Retinal pigment epithelial cell (primary cell): ENCODE results near the gene FLG2.

Source experiments
- DNase-seq: peaks from one replicate; pipeline ENCODE4 v3.0.0-alpha.2; 2010; ENCODE audit warnings: low read depth
- H3K4me3 ChIP-seq: 2 replicates; pipeline ENCODE4 v1.5.1; 2011; ENCODE audit warnings: mild to moderate bottlenecking, low read length, control low read depth, moderate library complexity
- TF ChIP-seq, protein P1 (sequence below): conservative IDR thresholded peaks from 2 replicates; pipeline ENCODE4 v1.5.1; 2011; ENCODE audit warnings: low read depth, low read length, control low read depth, inconsistent platforms

Gene FLG2

DNA sequence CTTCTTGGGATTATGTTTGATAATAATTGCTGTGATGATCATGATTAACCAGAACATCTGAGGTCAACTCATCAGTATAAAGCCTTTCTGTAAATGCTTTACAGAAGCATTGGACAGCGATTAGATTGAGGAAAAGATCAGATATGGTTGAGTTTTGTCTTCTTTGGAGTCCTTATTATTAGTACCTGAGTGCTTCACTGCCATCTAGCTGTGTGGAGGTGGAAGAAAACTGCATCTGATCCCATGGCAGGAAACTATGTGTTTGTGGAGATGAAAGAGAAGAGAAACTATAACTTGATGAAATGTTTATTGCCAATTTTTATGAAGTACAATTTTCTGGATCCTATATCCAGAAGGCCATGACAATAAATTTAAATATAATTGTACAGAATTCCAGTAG is 11.4 kb downstream of the FLG2 start:
- TF ChIP-seq, protein P1, sequence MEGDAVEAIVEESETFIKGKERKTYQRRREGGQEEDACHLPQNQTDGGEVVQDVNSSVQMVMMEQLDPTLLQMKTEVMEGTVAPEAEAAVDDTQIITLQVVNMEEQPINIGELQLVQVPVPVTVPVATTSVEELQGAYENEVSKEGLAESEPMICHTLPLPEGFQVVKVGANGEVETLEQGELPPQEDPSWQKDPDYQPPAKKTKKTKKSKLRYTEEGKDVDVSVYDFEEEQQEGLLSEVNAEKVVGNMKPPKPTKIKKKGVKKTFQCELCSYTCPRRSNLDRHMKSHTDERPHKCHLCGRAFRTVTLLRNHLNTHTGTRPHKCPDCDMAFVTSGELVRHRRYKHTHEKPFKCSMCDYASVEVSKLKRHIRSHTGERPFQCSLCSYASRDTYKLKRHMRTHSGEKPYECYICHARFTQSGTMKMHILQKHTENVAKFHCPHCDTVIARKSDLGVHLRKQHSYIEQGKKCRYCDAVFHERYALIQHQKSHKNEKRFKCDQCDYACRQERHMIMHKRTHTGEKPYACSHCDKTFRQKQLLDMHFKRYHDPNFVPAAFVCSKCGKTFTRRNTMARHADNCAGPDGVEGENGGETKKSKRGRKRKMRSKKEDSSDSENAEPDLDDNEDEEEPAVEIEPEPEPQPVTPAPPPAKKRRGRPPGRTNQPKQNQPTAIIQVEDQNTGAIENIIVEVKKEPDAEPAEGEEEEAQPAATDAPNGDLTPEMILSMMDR: no peak

GRCh38 chr1:152347116-152347728 is 12.6 kb downstream of the FLG2 start:
- TF ChIP-seq, protein P1: peak; percentile 92
- DNase-seq: no peak
- H3K4me3 ChIP-seq: no peak overlapping the region

More for the DNA sequence above, 11.4 kb downstream of the FLG2 start:
- H3K4me3 ChIP-seq: no peak overlapping the region
- DNase-seq: no peak

GRCh38 chr1:152344438-152344837 is 15.4 kb downstream of the FLG2 start:
- TF ChIP-seq, protein P1: no peak
- H3K4me3 ChIP-seq: no peak overlapping the region
- DNase-seq: no peak

DNA sequence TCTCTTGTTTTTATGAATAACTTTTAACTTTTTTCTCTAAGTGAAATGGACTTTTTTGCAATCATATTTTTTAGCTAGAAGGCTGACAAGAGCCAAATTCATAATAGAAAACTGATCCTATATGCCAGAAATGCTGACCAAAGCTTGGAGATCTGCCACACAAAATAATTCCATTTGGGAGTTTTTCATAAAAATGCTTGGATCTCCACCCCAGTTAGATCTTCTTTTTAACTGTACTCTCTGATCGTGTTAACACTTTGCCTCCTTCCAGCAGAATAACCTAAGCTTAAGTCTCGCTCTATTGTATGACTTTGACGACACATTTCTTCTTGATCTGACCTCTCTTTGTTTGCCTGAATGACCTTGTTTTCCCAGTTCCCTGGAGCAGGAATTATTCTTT is 16.8 kb downstream of the FLG2 start:
- TF ChIP-seq, protein P1: no peak
- DNase-seq: no peak
- H3K4me3 ChIP-seq: no peak overlapping the region

DNA sequence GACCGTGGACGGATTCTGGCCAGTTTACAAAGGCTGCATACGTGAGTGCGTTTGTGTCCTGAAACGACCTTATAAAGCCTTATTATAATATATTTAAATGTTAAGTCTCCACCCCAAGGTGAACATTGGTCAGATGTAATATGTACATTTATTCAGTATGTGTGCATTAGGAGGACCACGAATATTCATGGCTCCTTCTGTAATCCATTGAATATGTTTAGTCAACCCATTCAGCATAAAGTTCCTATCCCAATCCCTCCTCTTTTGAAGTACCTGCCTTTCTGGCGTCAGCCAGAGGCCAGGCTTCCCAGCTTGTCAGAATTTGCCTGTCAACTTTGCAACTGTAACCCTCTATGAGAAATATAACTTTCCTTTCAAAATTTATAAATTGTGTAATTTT is 24.4 kb downstream of the FLG2 start:
- H3K4me3 ChIP-seq: no peak overlapping the region
- DNase-seq: no peak
- TF ChIP-seq, protein P1: no peak

DNA sequence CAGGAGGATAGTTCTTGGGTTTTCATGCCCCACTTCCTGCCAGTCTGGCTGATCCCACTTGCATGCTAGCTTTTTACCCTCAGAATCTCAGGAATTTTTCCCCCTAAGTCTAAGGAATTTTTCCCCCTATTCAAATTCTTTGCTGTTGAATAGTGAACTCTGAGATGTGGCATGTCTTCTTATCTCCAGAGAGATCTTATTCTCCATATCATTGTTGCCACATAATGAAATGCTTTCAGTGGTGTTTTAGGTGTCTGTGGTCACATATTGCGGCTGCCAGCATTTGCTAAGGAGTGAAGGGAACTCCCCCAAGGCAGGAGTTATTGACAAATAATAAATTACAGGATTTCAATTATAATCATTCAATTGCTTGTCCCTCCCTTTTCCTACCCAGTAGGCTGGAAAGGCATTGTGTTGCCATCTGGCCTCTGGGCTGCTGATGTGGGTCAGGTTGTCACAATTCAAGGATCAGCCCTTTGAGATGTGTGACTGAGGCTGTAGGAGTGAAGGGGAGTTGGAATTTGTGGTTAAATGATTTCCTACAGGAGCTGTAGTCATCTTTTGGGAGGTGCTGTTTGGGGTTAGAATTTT is 30.9 kb downstream of the FLG2 start:
- no peak overlapping the region for H3K4me3 ChIP-seq
- DNase-seq: peak; percentile 7
- TF ChIP-seq, protein P1: no peak

- TF ChIP-seq, protein P1: no peak
- no peak for DNase-seq
Measured at GRCh38 chr1:152325111-152325510, 34.7 kb downstream of the FLG2 start, which contains the start of gene FLG. TSS of gene FLG (minus strand) at chr1:152325239. CDS start at chr1:152315456, 9,783 bp downstream.

More at GRCh38 chr1:152325111-152325510, 34.7 kb downstream of the FLG2 start, which contains the start of gene FLG:
- H3K4me3 ChIP-seq: no peak within 1 kb of the TSS
